Right lobe of liver (tissue), 4 donors: Measurements from ENCODE around the gene GATB.

Source experiments
- CTCF ChIP-seq, 4 donors: fragments of 200-600 bp in 3 of 4; fragments of 450-650 bp in 1 of 4; IDR thresholded peaks; one replicate each; pipeline versions ENCODE4 v1.5.1 to v1.8.0; 2016 to 2022; ENCODE audit warnings: antibody characterized with exemption in 4 of 4, mild to moderate bottlenecking in 2 of 4
- POLR2A ChIP-seq: fragments of 450-650 bp; IDR thresholded peaks from one replicate; pipeline ENCODE4 v1.6.1; 2017; ENCODE audit warnings: antibody characterized with exemption, mild to moderate bottlenecking
- donor health status: DM: no; HTN: no; CAD: no.
- donor health status: DM: no; HTN: no; CAD: no.
- donor health status: DM: no; HTN: yes; CAD: no.

- TF ChIP-seq CTCF (IDR thresholded peaks at IDR 0.05): no peak
- no peak for TF ChIP-seq POLR2A
Observed at GRCh38 chr4:151649479-151649878, 111.3 kb downstream of the GATB start.
